ENCODE measurements around the gene CDO1. TPM values are rescaled to one million over a fixed set of nuclear protein-coding genes. Genes with fewer than 3 reads are reported as not detected.

The CDO1 gene
- total RNA-seq, 2 donors from 2014 or later, result 7.6 to 11.7 TPM

DNA sequence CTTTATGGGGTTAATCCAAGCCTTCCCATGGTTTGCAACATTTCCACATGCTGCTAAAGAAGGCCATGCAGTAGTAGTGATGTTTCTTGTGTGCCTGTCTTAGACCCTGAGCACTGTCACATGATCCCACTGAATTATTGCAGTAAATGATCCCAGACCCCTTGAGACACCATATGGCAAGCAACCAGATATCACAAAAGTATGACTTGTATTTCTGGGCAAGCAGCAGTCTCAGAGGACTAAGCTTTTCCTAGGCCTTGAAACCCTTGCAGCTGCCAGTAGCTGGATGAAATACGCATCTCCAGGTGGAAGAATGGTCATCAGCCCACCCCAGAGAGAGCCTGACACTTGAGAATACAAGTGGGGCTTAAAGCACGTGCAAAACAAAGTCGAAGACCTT lies 41.8 kb downstream of the CDO1 start:
- 88 to 98% methylated on average over 1 to 3 of the region's 3 CpGs for WGBS, 2 experiments (ENCODE audit: insufficient coverage in 1 of 2, insufficient read length in 1 of 2)

DNA sequence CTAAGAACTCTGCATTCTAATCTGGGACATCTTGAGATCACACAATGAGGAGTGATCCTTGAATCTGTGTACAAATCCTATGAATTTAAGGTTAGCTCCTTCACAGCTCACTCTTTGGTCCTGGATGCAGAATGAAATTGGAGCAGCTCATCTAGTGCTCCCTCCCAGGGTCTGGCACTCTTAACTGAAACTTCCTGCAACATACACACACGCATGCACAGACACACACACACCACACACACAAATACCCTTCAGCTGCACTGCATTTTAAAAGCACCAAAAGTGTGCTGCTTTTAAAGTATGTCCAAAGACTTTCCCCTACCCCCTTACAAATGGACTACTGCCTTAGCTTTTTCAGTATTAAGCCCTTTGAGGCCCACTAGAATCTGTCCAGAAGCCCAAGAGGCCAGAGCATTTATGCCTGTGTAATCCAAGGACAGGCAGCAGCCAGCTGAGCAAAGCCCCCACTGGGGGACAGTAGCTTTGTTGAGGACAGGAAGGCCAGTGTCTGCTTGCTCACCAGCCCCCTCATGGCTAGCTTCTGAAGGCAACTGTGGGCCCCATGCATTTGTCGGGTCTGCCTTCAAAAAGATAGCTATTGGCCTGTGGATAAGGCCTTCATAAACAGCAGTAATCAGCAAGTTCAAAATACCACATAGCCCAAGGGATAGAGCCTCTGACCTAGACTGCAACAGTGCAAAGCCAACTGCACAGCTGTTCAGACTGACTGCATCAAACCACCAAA lies 43.6 kb downstream of the CDO1 start:
- Histone ChIP-seq H3K36me3 (ENCODE audit: control insufficient read depth, insufficient read depth, low read length) (no peaks in the 10 kb centered on the region), H3K9ac (ENCODE audit: extremely low read depth, low read length, poor library complexity, severe bottlenecking) (no peak overlapping the region), H3K4me1 (ENCODE audit: control insufficient read depth, insufficient read depth, low read length) (no peaks in the 10 kb centered on the region), H3K27me3 (ENCODE audit: control insufficient read depth, insufficient read depth, low read length, poor library complexity, severe bottlenecking) (no peaks in the 10 kb centered on the region), H3K9me3 (ENCODE audit: control insufficient read depth, low read length) (no peaks in the 10 kb centered on the region), H3K4me3 (ENCODE audit: low read length) (no peak overlapping the region), H3K27ac (ENCODE audit: low read depth, low read length) (no peak overlapping the region)
- peak; percentile 26 for TF ChIP-seq CTCF (conservative IDR thresholded peaks at IDR 0.05)
- H3K36me3 Mint-ChIP-seq (ENCODE audit: low read depth), result no peaks in the 10 kb centered on the region
- H3K27ac Mint-ChIP-seq, result no peak overlapping the region
- no peak overlapping the region for H3K4me3 Mint-ChIP-seq
- H3K4me1 Mint-ChIP-seq, result no peaks in the 10 kb centered on the region
- 85% methylated on average over 2 of the region's 2 CpGs; no CpG with 5 or more reads in 1 of the 2 experiments for WGBS, 2 experiments (ENCODE audit: insufficient coverage in 1 of 2, insufficient read length in 1 of 2)
- H3K9me3 Mint-ChIP-seq, result no peaks in the 10 kb centered on the region
- DNase-seq, result peak; percentile 55
- peaks cover 2% of the 10 kb centered on the region for H3K27me3 Mint-ChIP-seq (ENCODE audit: insufficient read depth)

More for the DNA sequence above, 41.8 kb downstream of the CDO1 start:
- Mint-ChIP-seq H3K4me3 (no peak overlapping the region), H3K36me3 (ENCODE audit: low read depth) (no peaks in the 10 kb centered on the region), H3K9me3 (no peaks in the 10 kb centered on the region), H3K4me1 (no peaks in the 10 kb centered on the region), H3K27me3 (ENCODE audit: insufficient read depth) (peaks cover 2% of the 10 kb centered on the region), H3K27ac (no peak overlapping the region)
- DNase-seq, result no peak
- no peak overlapping the region for H3K9ac ChIP-seq (ENCODE audit: extremely low read depth, low read length, poor library complexity, severe bottlenecking)
- no peaks in the 10 kb centered on the region for H3K36me3 ChIP-seq (ENCODE audit: control insufficient read depth, insufficient read depth, low read length)
- no peak for TF ChIP-seq CTCF (conservative IDR thresholded peaks at IDR 0.05)
- H3K4me3 ChIP-seq (ENCODE audit: low read length), result no peak overlapping the region
- no peak overlapping the region for H3K27ac ChIP-seq (ENCODE audit: low read depth, low read length)
- H3K4me1 ChIP-seq (ENCODE audit: control insufficient read depth, insufficient read depth, low read length), result no peaks in the 10 kb centered on the region
- no peaks in the 10 kb centered on the region for H3K9me3 ChIP-seq (ENCODE audit: control insufficient read depth, low read length)
- H3K27me3 ChIP-seq (ENCODE audit: control insufficient read depth, insufficient read depth, low read length, poor library complexity, severe bottlenecking), result no peaks in the 10 kb centered on the region

GRCh38 chr5:115770466-115770865 lies 46.0 kb downstream of the CDO1 start:
- H3K27me3 ChIP-seq (ENCODE audit: control insufficient read depth, insufficient read depth, low read length, poor library complexity, severe bottlenecking), result no peaks in the 10 kb centered on the region
- Mint-ChIP-seq H3K9me3 (no peaks in the 10 kb centered on the region), H3K4me3 (no peak overlapping the region), H3K27me3 (ENCODE audit: insufficient read depth) (no peaks in the 10 kb centered on the region), H3K36me3 (ENCODE audit: low read depth) (no peaks in the 10 kb centered on the region), H3K4me1 (no peaks in the 10 kb centered on the region), H3K27ac (no peak overlapping the region)
- H3K4me3 ChIP-seq (ENCODE audit: low read length), result no peak overlapping the region
- no peak overlapping the region for H3K27ac ChIP-seq (ENCODE audit: low read depth, low read length)
- DNase-seq, result peak; percentile 82
- H3K36me3 ChIP-seq (ENCODE audit: control insufficient read depth, insufficient read depth, low read length), result no peaks in the 10 kb centered on the region
- 66 to 67% methylated on average over 10 to 11 of the region's 11 CpGs for WGBS, 2 experiments (ENCODE audit: insufficient coverage in 1 of 2, insufficient read length in 1 of 2)
- H3K4me1 ChIP-seq (ENCODE audit: control insufficient read depth, insufficient read depth, low read length), result no peaks in the 10 kb centered on the region
- no peaks in the 10 kb centered on the region for H3K9me3 ChIP-seq (ENCODE audit: control insufficient read depth, low read length)
- H3K9ac ChIP-seq (ENCODE audit: extremely low read depth, low read length, poor library complexity, severe bottlenecking), result no peak overlapping the region
- TF ChIP-seq CTCF (conservative IDR thresholded peaks at IDR 0.05), result peak; percentile 94
